ENCODE data around the gene LIPT2. TPM values are rescaled to one million over a fixed set of nuclear protein-coding genes. Genes with fewer than 3 reads are reported as not detected.

LIPT2 gene
- total RNA-seq, 1 experiment from 2014 or later, result 5.8 TPM

DNA sequence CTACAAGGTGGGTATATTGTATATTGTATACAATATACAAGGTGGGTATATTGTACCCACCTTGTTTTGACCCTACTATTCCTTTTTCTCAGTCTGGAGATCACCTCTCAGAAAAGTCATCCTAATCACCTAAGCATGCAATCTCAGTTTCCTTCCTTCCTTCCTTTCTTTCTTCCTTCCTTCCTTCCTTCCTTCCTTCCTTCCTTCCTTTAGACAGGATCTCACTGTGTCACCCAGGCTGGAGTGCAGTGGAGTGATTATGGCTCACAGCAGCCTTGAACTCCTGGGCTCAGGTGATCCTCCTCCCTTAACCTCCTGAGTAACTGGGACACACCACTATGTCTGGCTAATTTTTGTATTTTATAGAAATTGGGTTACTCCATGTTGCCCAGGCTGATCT lies 25.0 kb downstream of the LIPT2 start:
- DNase-seq, result no peak
- Histone ChIP-seq H3K9me3 (ENCODE audit: insufficient read depth, low read depth) (no peaks in the 10 kb centered on the region), H3K79me2 (ENCODE audit: low read depth) (no peaks in the 10 kb centered on the region), H3K36me3 (ENCODE audit: low read depth) (no peaks in the 10 kb centered on the region), H3F3A (ENCODE audit: insufficient read depth, low read depth) (no peaks in the 10 kb centered on the region; the same call in 1 of the 2 replicates), H4K20me1 (ENCODE audit: insufficient read depth) (no peaks in the 10 kb centered on the region), H3K4me1 (replicated peaks; ENCODE audit: insufficient read depth) (peaks cover 10% of the 10 kb centered on the region), H3K9me2 (ENCODE audit: insufficient read depth) (no peaks in the 10 kb centered on the region), H2AFZ (no peak overlapping the region), H3K27me3 (ENCODE audit: insufficient read depth, low read depth) (no peaks in the 10 kb centered on the region), H3K27ac (no peak overlapping the region), H3K4me2 (no peak overlapping the region), H3K4me3 (no peak overlapping the region)
- no TSS peak for BruUV-seq (replicated peaks)
- intact Hi-C loops (cut with micrococcal nuclease; ENCODE audit: unreplicated experiment), result no loop called here
- TF ChIP-seq EZH2 (IDR thresholded peaks at IDR 0.05; ENCODE audit: low read depth) (no peak), CTCF (conservative IDR thresholded peaks at IDR 0.05) (no peak)
- CTCF ChIA-PET, result interaction anchor here (0.6 kb wide), 1 partner anchor 19 kb away, joined by 3 read pairs; no protein-coding TSS in a partner anchor
- POLR2A ChIA-PET (ENCODE audit: unreplicated experiment), result no interaction called here

GRCh38 chr11:74468058-74468457 lies 25.5 kb downstream of the LIPT2 start:
- no peaks in the 10 kb centered on the region for H3K9me2 ChIP-seq (ENCODE audit: insufficient read depth)
- no peak overlapping the region for H2AFZ ChIP-seq
- H3K4me2 ChIP-seq, result no peak overlapping the region
- ChIA-PET POLR2A (ENCODE audit: unreplicated experiment) (no interaction called here), CTCF (interaction anchor here (0.6 kb wide), 1 partner anchor 19 kb away, joined by 3 read pairs; no protein-coding TSS in a partner anchor)
- H3K4me1 ChIP-seq (replicated peaks; ENCODE audit: insufficient read depth), result peaks cover 10% of the 10 kb centered on the region
- no peaks in the 10 kb centered on the region for H3K27me3 ChIP-seq (ENCODE audit: insufficient read depth, low read depth)
- no peaks in the 10 kb centered on the region; the same call in 1 of the 2 replicates for H3F3A ChIP-seq (ENCODE audit: insufficient read depth, low read depth)
- no peaks in the 10 kb centered on the region for H3K79me2 ChIP-seq (ENCODE audit: low read depth)
- H3K4me3 ChIP-seq, result no peak overlapping the region
- no peaks in the 10 kb centered on the region for H4K20me1 ChIP-seq (ENCODE audit: insufficient read depth)
- no peak overlapping the region for H3K27ac ChIP-seq
- intact Hi-C loops (cut with micrococcal nuclease; ENCODE audit: unreplicated experiment), result no loop called here
- H3K36me3 ChIP-seq (ENCODE audit: low read depth), result no peaks in the 10 kb centered on the region
- no peak for DNase-seq
- no TSS peak for BruUV-seq (replicated peaks)
- no peak for TF ChIP-seq EZH2 (IDR thresholded peaks at IDR 0.05; ENCODE audit: low read depth)
- H3K9me3 ChIP-seq (ENCODE audit: insufficient read depth, low read depth), result no peaks in the 10 kb centered on the region

- intact Hi-C loops (cut with micrococcal nuclease; ENCODE audit: unreplicated experiment), result no loop called here
- POLR2A ChIA-PET (ENCODE audit: unreplicated experiment), result no interaction called here
- no peaks in the 10 kb centered on the region for H3K79me2 ChIP-seq (ENCODE audit: low read depth)
These were observed 26.3 kb downstream of the LIPT2 start, which contains the start of gene KCNE3 for GRCh38 chr11:74466916-74467885. TSS of gene KCNE3 (minus strand) at chr11:74467549. CDS start at chr11:74457563, 9,986 bp downstream.

More at GRCh38 chr11:74466916-74467885, 26.3 kb downstream of the LIPT2 start, which contains the start of gene KCNE3:
- CTCF ChIA-PET, result interaction anchor here (0.6 kb wide), 1 partner anchor 841 kb away, joined by 4 read pairs; no protein-coding TSS in a partner anchor
- Histone ChIP-seq H3K4me3 (no peak within 1 kb of the TSS), H3F3A (ENCODE audit: insufficient read depth, low read depth) (no peaks in the 10 kb centered on the region; the same call in 1 of the 2 replicates), H3K9me2 (ENCODE audit: insufficient read depth) (no peaks in the 10 kb centered on the region), H4K20me1 (ENCODE audit: insufficient read depth) (no peaks in the 10 kb centered on the region), H2AFZ (no peak within 1 kb of the TSS), H3K4me2 (no peak within 1 kb of the TSS), H3K36me3 (ENCODE audit: low read depth) (no peaks in the 10 kb centered on the region), H3K9me3 (ENCODE audit: insufficient read depth, low read depth) (no peaks in the 10 kb centered on the region), H3K27ac (no peak within 1 kb of the TSS), H3K4me1 (replicated peaks; ENCODE audit: insufficient read depth) (peaks cover 10% of the 10 kb centered on the region), H3K27me3 (ENCODE audit: insufficient read depth, low read depth) (no peaks in the 10 kb centered on the region)
- no peak for TF ChIP-seq CTCF (conservative IDR thresholded peaks at IDR 0.05)
- no peak for TF ChIP-seq EZH2 (IDR thresholded peaks at IDR 0.05; ENCODE audit: low read depth)
- no peak for DNase-seq
- BruUV-seq (replicated peaks), result no TSS peak
